NCI-H1105 treated with DMSO at 0.1 percent for 48 hours (cell line): ENCODE data around the gene ANKRD44.
"Not testable (repeated sequence)": the region's sequence is repeated elsewhere in the genome, so short reads cannot be mapped to it uniquely, and the experiment has no call there.

Experiments
- DNase-seq: peaks from one replicate; lab custom pipeline; 2025; lab: John Stamatoyannopoulos, UW

The ANKRD44 gene

GRCh38 chr2:197287596-197287932 lies 23.0 kb downstream of the ANKRD44 start:
- DNase-seq = not testable (repeated sequence)

DNA sequence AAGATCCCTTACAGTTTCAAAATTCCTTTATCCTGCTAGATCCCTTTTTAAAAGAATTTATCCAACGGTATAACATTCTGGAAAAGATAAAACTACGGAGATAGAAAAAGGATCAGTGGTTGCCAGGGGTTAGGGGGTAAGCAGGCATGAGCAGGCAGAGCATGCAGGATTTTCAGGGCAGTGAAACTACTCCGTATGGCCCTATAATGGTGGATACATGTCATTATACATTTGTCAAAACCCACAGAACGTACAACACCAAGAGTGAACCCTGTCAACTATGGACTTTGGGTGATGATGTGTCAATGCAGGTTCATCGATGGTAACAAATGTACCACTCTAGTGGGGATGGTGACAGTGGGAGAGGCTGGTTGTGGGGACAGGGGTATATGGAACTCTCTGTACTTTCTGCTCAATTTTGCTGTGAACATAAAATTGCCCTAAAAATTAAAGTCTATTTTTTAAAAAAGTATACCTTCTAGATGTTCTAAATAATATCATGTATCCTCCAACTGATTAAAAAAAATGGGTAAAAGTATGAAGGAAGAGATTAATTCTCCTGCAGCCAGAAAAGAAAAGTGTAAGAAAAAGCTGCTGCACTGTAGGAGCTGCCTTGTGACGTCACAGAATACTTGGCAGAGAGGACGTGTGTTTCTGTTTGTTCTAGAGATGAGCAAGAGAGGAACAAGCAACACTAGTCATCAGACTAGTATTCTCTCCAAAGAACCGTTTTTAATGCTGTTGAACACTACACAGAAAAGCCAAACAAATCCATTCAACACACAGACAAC lies 23.6 kb downstream of the ANKRD44 start:
- DNase-seq = no peak

GRCh38 chr2:197285361-197285760 lies 25.2 kb downstream of the ANKRD44 start:
- DNase-seq = no peak

DNA sequence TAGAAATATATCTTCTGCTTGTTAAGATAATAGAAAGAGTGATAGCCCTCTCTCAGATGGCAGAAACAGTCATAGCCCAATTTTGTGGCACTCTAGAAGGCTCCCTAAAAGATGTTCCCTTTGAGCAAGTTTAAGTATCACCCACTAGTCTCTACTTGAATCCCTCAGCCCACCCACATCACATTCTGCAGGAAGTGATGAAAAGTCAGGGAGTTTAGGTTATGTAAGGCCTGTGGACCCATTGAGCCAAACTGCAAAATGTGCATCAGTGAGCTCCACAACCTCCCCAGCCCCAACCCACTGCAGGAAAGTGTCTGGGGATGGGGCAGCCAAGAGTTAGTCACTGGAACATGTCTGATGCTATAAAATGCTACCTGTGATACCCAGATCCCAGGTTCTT lies 25.6 kb downstream of the ANKRD44 start:
- no peak for DNase-seq

DNA sequence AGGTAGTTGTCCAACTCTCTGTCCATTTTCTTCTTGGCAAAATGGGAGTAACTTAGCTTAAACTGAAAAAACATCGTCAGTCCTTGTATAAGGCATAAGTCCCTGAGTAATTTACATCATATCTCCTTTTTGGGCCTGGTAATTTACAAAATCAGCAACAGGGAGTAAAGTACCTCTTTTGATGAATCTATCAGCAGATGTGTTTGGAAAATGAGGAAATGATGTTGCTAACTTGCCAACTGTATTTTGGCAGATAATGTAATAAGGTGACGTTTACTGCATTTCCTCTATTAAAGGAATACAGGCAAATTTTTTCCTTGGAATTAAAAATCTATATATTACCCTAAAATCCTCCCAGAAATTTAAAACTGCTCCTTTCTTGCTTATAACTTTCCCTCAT lies 29.2 kb downstream of the ANKRD44 start:
- DNase-seq = no peak

DNA sequence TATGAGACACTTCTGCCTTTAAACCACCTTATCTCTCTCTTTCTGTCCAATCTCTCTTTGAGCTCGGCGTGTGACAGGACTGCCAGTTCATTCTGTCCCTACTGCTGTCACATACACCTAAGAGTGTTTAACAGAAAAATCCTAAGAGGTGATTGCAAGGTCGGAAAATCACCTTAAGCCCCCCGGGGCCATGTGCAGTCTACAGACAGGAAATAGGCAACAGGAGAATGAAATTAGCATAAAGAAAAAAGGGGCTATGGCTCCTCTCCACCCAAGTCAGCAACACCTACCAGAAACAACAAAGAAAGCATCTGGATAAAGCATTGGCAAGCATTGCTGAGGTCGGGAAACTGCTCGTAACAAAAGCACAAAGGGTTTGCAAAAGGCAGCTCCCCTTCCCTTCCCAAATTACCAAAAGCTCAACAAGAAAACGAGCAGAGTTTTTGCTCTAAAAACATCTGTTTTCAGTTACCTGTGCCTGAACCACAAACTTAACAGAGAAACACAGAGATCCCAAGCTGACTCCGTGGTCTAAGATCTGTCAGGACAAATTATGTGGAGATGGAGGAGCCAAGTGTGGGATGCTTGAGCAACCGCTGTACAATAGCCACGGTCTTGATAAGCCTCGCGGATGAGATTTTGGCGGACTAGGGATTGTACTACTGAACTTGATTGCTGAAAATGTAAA lies 30.4 kb downstream of the ANKRD44 start:
- DNase-seq = no peak

DNA sequence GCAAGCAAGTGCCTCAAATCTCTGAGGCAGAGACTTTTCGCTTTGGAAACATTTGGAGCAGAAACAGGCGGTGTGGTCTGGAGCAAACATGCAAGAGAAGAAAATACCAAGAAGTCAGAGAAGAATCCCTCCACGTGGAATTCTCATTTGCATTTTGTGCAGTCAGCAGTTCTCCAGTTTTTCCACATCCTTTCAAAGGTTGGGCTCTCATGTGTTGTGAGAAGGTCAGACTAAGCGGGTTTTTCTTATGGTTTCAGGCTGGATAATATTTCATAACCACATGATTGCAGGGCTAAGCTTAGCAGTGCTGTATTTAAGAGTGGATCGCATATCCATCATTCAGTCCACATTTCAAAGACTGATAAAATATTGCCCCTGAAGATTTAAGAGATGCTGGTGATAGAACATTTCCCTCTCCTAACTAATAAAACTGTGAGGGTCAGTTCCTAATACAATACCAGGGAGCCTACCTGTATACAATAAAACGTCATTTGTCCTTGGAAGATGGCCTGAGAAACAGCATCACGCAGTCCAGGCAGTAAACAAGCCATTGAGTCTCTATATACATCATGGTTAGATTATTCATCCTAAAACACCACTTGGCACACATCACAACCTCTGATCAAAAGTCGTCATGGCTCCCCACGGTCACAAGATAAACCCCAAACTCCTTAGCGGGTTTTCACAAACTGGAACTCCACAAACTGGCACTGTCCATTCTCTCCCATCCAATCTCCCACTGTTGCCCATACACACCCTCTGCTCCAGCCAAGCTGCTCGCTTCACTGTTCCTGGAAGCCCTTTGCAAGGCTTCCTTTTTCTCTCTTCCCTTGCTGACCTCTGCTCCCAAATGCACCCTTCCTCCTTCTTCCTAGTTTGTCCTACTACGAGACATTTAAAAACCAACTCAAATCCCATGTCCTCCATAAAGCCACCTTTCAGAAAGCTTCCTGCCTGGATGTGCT lies 31.5 kb downstream of the ANKRD44 start:
- no peak for DNase-seq

GRCh38 chr2:197277794-197278193 lies 32.8 kb downstream of the ANKRD44 start:
- DNase-seq = no peak

DNA sequence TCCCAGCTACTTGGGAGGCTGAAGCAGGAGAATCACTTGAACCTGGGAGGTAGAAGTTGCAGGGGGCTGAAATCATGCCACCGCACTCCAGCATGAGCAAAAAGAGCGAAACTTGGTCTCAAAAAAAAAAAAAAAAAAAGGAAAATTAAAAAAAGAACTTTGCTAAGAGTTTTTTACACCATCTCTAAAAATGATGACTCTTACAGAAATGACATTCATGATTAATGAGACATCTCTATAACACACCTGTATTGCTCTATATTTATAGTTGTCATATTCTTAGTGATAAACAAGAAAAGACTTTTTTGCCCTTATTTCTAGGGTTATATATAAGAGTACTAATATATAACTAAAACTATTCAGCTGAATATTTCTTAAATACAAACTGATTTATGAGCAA lies 34.4 kb downstream of the ANKRD44 start:
- no peak for DNase-seq

- no peak for DNase-seq
Observed at GRCh38 chr2:197274937-197275336, 35.6 kb downstream of the ANKRD44 start.

- no peak for DNase-seq
Observed at GRCh38 chr2:197274349-197274748, 36.2 kb downstream of the ANKRD44 start.

GRCh38 chr2:197273485-197273884 lies 37.1 kb downstream of the ANKRD44 start:
- DNase-seq = peak; percentile 57

- DNase-seq = no peak
Observed at GRCh38 chr2:197270601-197271000, 40.0 kb downstream of the ANKRD44 start.

GRCh38 chr2:197269815-197270214 lies 40.8 kb downstream of the ANKRD44 start:
- DNase-seq = no peak

DNA sequence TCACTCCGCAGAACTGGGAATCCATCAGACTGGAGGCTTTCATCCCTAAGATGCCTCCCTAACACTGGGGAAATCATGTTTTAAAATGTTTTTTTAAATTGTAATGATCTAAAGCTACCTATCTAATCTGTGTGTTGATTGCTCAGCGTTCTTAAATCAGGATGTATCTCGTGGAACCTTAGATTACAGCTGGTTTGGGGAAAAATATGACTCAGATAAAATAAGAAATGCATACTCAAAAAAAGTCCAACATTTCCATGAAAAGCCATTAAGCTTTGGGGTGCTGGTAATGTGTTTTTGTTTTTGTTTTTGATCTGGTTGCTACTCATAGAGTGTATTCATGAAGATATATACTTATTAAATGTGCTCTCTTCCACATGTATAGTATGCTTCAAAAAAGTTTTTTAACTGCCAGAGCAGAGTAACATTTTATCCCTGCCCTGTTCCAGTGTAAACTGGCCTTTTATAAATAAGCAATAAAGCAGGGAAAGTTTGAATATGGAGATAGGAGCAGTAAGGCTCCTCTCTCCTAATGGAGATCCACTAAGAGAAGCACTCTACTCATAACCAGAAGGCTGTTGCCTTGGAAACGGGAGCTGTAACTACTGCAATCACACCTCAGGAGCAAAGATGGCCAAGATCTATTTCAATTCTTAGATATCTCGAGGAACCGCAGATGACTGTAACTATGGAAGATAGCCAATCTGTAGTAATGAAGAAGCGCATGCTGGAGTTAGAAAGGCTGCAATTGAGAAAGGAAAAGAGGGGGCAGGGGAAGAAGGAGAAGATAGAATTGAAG lies 41.6 kb downstream of the ANKRD44 start:
- DNase-seq = no peak

- DNase-seq = no peak
Observed at GRCh38 chr2:197266477-197266876, 44.1 kb downstream of the ANKRD44 start.

DNA sequence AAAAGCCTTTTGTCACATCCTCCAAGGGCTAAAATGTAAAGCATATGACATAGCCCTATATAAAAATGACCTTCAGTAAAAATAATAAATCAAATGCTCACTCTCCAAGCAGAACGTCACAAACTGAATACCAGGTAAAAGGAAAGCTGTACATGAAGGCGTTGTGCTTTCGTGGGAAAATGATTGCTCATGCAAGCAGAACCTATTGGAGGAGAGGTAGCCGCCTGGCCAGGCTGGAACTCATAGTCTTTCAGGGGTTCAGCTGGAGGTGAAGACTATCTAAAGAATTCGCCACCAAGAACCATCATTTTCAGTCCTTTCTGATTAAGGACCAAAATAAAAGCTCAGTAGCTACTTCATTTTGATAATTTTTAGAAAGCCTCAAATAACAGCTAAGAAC lies 44.7 kb downstream of the ANKRD44 start:
- DNase-seq = no peak

GRCh38 chr2:197265036-197265435 lies 45.5 kb downstream of the ANKRD44 start:
- no peak for DNase-seq

DNA sequence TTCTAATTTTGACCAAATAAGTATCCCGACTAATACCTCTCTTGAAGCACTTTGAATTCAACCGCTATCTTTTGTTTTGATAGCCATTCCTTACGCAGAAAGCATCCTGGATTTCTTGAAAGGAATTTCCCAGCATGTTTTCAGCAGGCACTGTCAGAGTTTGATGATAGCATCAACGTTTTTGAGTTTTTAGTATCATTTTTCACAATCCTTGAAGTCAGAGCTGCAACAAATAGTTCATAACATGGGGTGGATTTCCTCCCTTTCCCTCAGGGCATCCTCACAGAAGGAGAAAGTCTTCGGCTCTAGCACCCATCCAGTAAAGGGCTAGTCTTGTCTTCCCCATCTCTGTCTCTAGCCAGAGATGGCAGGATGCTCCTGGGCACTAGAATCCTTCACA lies 46.2 kb downstream of the ANKRD44 start:
- DNase-seq = no peak

GRCh38 chr2:197263077-197263476 lies 47.5 kb downstream of the ANKRD44 start:
- no peak for DNase-seq

GRCh38 chr2:197261808-197262226 lies 48.8 kb downstream of the ANKRD44 start:
- no peak for DNase-seq
